K562 (cell line): ENCODE data around the gene KMT2E. TPM values are rescaled to one million over a fixed set of nuclear protein-coding genes. Genes with fewer than 3 reads are reported as not detected.

Experiments
- CLOCK ChIP-seq: fragments of 250-450 bp; sonication (Bioruptor Pico); IDR thresholded peaks from 2 replicates; pipeline ENCODE4 v1.4.0; 2020; ENCODE audit warnings: mild to moderate bottlenecking, moderate library complexity, borderline replicate concordance
- DPF2 ChIP-seq: fragments of 450-650 bp; IDR thresholded peaks from 2 replicates; pipeline ENCODE4 v1.6.1; 2016
- EP300 ChIP-seq: IDR thresholded peaks from 2 replicates; pipeline ENCODE4 v1.6.1; 2012; ENCODE audit warnings: low read length, improper control_type of control experiment
- FOXA1 ChIP-seq: fragments of 450-650 bp; IDR thresholded peaks from 2 replicates; pipeline ENCODE4 v1.6.1; 2016; ENCODE audit warnings: mild to moderate bottlenecking, borderline replicate concordance
- NFRKB ChIP-seq: fragments of 450-650 bp; IDR thresholded peaks from 2 replicates; pipeline ENCODE4 v1.6.1; 2016; ENCODE audit warnings: low read depth
- POLR2AphosphoS2 ChIP-seq: IDR thresholded peaks from 2 replicates; pipeline ENCODE4 v1.6.1; 2012; ENCODE audit warnings: low read length, improper control_type of control experiment
- REST ChIP-seq, 2 experiments: fragments of 450-650 bp; formaldehyde crosslinking in 1 of 2; IDR thresholded peaks; 2 replicates each; pipeline versions ENCODE4 v1.4.0 to v1.6.1; 2014 to 2020; ENCODE audit warnings: mild to moderate bottlenecking in 2 of 2, borderline replicate concordance in 1 of 2, low read depth in 1 of 2
- RFX7 ChIP-seq: fragments of 250-450 bp; sonication (Bioruptor Pico); IDR thresholded peaks from 2 replicates; pipeline ENCODE4 v1.5.1; 2021; ENCODE audit warnings: mild to moderate bottlenecking
- SMAD1 ChIP-seq: fragments of 150-350 bp; IDR thresholded peaks from 2 replicates; pipeline ENCODE4 v1.6.1; 2014; ENCODE audit warnings: low read length, low read depth; ENCODE audit not compliant: partially characterized antibody
- SRF ChIP-seq, 2 experiments: fragments of 250-450, 450-650 bp in 1 of 2; sonication (Bioruptor Pico) in 1 of 2; sonication (generic) in 1 of 2; formaldehyde crosslinking; IDR thresholded peaks; 2 replicates each; pipeline versions ENCODE4 v1.5.0 to v1.5.1; 2020 to 2022; ENCODE audit warnings: mild to moderate bottlenecking in 1 of 2, missing genetic modification reagents in 1 of 2
- TARDBP ChIP-seq: fragments of 450-650 bp; IDR thresholded peaks from 2 replicates; pipeline ENCODE4 v1.6.1; 2016
- TFAP4 ChIP-seq: sonication (generic); formaldehyde crosslinking; IDR thresholded peaks from 2 replicates; pipeline ENCODE4 v1.8.0; 2022; ENCODE audit warnings: missing genetic modification reagents, mild to moderate bottlenecking, moderate library complexity, borderline replicate concordance
- TRIM24 ChIP-seq, 2 experiments: fragments of 450-650 bp; IDR thresholded peaks; 2 replicates each; pipeline ENCODE4 v1.6.1; 2016
- ZNF395 ChIP-seq: fragments of 200-800 bp; sonication (Bioruptor generic); IDR thresholded peaks from 2 replicates; pipeline ENCODE4 v1.6.1; 2017; ENCODE audit warnings: missing genetic modification characterization, missing compliant biosample characterization
- polyA plus RNA-seq, 8 experiments: library from polyadenylated mRNA; depleted of rRNA in 4 of 8; stranded (reverse) in 5 of 8; unstranded in 3 of 8; fragments of >200 nt; fragmentation: Nextera tagmentation in 2 of 8; fragmentation: Illumina TruSeq in 1 of 8; extraction: Ambion mirVana in 2 of 8; extraction: Trizol in 1 of 8; gene quantifications; 2 replicates each; pipeline versions ENCODE4 v1.2.1 to v1.2.3, GENCODE V29; 2011 to 2014; ENCODE audit warnings: inconsistent platforms in 1 of 8, missing spikeins in 1 of 8
- total RNA-seq, 7 experiments: library from RNA; depleted of rRNA in 6 of 7; stranded (reverse); fragments of >200 nt in 6 of 7; fragmentation: Illumina TruSeq in 2 of 7; extraction: Trizol in 2 of 7; gene quantifications; 2 replicates each; pipeline versions ENCODE4 v1.2.1 to v1.2.3, GENCODE V29; 2011 to 2021; ENCODE audit warnings: low replicate concordance in 1 of 7

KMT2E gene
- total and polyA plus RNA-seq, 9 of the 15 experiments (the other 6 are each of a cell fraction or from before 2014, with no cell fraction given), result 8.9 to 55.3 (median 38.1) TPM

- TF ChIP-seq REST (IDR thresholded peaks at IDR 0.05; ENCODE audit: borderline replicate concordance) (peak; percentile 85), REST (CRISPR knock-in tag; IDR thresholded peaks at IDR 0.05; ENCODE audit: low read depth) (no peak), FOXA1 (no peak), TFAP4 (CRISPR knock-in tag) (no peak), SMAD1 (no peak), ZNF395 (CRISPR knock-in tag) (no peak), NFRKB (0 out of 2 replicates have a peak, but pooled peaks have one; percentile 26), POLR2AphosphoS2 (peak; percentile 52; the same call in 1 of the 2 replicates), DPF2 (peak; percentile 38; the same call in 1 of the 2 replicates), TARDBP (no peak), TRIM24 (IDR thresholded peaks at IDR 0.05) (no peak), SRF (CRISPR knock-in tag; IDR thresholded peaks at IDR 0.05) (no peak), CLOCK (CRISPR knock-in tag) (0 out of 2 replicates have a peak, but pooled peaks have one; percentile 18), EP300 (peak; percentile 59), RFX7 (CRISPR knock-in tag) (no peak)
Observed at GRCh38 chr7:104980841-104981671, 32.9 kb upstream of the KMT2E start (continued).
